GM20000 (cell line): Measurements from ENCODE around the gene AMIGO3.

Experiments used
- DNase-seq: peaks from one replicate; pipeline ENCODE4 v3.0.0; 2012; ENCODE audit warnings: low spot score
- TF ChIP-seq, protein P1 (sequence below): IDR thresholded peaks from 2 replicates; pipeline ENCODE4 v1.5.1; 2012; ENCODE audit warnings: mild to moderate bottlenecking, control low read depth; ENCODE audit errors: extremely low read depth, missing control alignments

AMIGO3 gene

DNA sequence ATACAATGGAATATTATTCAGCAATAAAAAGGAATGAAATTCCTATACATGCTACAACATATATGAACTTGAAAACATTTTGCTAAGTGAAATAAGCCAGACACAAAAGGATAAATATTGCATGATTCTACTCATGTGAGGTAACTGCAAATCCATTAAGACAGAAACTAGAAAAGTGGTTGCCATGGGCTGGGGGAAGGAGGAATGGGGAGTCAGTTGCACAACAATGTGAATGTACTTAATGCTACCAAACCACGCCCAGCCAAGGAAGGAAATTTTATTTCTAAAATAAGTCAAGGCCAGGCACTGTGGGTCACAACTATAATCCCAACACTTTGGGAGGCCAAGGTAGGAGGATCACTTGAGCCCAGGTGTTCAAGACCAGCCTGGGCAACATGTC, 14.1 kb upstream of the AMIGO3 start:
- TF ChIP-seq, protein P1, sequence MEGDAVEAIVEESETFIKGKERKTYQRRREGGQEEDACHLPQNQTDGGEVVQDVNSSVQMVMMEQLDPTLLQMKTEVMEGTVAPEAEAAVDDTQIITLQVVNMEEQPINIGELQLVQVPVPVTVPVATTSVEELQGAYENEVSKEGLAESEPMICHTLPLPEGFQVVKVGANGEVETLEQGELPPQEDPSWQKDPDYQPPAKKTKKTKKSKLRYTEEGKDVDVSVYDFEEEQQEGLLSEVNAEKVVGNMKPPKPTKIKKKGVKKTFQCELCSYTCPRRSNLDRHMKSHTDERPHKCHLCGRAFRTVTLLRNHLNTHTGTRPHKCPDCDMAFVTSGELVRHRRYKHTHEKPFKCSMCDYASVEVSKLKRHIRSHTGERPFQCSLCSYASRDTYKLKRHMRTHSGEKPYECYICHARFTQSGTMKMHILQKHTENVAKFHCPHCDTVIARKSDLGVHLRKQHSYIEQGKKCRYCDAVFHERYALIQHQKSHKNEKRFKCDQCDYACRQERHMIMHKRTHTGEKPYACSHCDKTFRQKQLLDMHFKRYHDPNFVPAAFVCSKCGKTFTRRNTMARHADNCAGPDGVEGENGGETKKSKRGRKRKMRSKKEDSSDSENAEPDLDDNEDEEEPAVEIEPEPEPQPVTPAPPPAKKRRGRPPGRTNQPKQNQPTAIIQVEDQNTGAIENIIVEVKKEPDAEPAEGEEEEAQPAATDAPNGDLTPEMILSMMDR: no peak
- DNase-seq: no peak

DNA sequence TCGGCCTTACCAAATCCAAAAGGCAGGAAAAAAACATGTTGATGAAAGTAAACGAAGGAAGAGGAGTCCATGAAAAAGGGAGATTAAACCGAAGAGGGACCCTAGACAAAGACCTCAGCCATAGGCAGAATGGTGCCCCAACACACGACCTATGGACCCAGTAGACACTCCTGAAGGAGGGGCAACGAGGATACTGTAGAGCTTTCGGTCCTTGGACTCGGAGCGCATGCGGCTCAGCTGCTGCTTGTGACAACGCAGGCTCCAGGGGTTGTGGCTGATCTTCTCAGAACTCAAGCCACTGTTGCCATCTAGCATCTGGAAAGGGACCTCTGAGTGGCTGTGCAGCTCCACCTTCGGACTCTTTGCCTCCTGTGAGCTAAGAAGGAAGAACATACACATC, 13.1 kb upstream of the AMIGO3 start:
- TF ChIP-seq, protein P1: no peak
- DNase-seq: no peak

DNA sequence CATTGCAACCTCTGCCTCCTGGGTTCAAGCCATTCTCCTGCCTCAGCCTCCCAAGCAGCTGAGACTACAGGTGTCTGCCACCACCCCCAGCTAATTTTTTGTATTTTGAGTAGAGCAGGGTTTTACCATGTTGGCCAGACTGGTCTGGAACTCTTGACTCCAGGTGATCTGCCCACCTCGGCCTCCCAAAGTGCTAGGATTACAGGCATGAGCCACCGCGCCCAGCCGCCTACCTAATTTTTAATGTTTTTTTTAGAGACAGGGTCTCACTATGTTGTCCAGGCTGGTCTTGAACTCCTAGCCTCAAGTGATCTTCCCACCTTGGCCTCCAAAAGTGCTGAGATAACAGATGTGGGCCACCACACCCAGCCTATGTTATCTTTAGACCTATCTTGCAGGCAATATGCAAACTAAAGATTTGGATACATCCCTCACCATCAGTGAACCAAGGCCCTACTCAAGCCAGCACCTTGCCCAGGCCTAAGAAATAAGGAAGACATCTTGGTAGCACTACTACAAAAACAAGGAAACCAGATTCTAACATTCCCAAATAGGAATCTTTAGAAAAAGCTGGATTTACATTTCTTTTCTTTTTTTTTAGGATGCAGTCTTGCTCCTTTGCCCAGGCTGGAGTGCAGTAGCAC, 10.6 kb upstream of the AMIGO3 start:
- TF ChIP-seq, protein P1: no peak
- DNase-seq: no peak

DNA sequence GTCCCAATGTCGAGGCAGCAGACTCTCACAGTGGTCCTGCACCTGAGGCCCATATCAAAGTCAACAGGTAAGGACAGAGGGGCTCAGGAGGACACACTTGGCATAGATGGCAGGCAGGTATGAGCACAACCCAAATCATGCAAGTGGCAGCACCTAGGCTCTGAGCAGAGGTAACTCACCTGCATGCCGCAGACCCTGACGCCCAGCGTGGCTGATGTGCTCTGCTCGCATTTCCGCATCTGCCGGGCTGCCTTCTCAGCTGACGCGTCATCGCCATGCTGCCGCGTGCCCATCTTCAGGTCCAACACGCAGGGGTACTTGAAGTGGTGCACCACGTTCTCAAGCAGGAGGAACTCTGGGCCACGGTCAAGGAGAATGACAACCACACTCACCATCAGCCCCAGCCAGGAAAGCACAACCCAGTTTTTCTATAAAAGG, 8.5 kb upstream of the AMIGO3 start:
- TF ChIP-seq, protein P1: no peak
- no peak for DNase-seq

DNA sequence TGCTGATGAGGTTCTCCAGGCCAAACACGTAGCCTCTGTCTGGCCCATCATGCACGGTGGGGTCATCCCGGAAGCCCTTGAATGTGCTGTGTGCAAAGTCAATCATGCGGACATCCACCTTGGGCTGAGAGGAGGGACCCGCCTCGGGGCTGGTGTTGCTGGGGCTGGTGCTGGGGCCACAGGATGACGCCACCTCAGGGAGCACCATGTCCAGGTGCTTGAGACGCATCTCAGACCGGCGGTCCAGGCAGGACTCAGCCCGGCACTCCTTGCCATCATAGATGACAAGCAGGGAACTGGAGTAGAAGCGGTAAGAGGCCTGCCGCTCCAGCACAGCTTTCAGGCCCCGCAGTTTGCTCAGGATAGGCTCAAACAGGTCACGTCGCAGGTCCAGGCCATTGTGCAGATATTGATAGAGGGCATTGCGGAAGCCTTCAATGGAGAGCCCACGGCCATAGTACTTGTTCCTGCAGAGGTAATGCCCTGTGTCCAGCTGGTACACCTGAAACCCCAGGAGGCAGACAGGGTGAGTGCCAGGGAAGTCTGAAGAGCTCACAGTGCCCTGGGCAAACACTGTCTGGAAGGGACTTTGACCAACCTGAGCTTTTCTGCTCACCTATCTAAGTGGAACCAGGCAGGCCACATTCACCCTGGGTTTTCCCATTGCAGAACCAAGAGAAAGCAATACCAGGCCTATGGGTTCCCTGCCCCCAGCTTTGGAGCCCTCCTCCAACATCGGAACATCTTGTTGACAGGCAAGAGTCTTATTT, 7.9 kb upstream of the AMIGO3 start:
- DNase-seq: no peak
- TF ChIP-seq, protein P1: no peak

DNA sequence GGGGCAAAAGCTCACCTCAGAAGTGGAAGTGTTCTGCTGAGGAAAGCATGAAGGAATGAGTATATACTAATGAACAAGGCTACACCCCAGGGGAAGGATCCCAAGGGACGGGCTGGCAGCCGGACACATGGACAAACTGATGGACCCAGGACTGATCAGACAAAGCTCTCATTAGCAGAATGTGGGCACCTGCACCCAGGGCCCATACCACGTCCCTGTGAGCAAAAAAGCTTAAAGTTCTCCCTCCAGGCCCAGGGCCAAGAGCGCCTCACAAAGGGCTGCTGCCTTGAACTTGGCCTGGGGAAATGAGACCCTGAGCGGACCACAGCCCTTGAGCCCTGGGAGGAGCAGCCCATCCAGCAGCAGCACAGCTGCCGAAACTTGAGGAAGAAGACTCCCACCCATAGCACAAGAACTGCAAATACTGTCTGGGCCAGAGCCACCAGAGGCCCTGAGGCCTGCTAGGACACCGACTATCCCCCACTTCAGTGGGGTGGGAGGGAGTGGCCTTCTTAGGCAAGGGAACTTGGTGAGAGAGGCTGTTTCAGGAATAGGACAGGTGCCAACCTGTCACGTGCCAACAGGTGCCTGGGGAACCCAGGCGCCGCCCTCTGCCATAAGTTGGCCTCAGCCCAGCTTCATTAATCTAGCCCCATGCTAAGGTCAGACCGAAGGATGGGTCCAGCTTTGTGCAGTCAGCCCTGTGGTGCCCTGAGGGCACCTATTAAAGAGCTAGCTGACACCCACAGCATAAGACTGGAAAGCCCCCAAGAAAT, 6.6 kb upstream of the AMIGO3 start:
- DNase-seq: no peak
- TF ChIP-seq, protein P1: no peak

DNA sequence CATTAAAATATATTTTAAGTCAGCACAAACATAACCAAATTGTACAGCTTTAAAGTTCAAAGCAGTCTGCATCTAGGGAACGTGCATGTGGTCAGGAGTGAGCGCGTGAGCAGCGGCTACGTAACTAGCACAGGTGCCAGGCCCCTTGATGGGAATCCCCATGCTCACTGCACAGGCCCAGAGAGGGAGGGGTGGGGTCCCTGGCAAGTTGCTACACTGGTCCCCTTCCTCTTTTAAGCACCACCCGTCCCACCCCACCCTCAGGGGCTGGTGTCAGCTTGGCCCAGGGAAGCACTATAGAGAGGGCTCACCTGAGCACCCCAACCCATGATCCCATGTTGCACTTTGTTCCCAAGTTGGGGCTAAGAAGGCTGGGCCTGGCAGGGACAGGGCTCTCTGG, 5.1 kb upstream of the AMIGO3 start:
- DNase-seq: peak; percentile 58
- TF ChIP-seq, protein P1: no peak
